T-helper 1 cell treated with Interleukin-12 subunit alpha and Interleukin-12 subunit beta and Interleukin-4 antibody, amounts not matched to agents 30 μg/mL and 1 μg/mL, for 36 hours (primary cell): ENCODE results near the gene AFF2.

Source experiments
- H3K27ac Mint-ChIP-seq: one replicate; pipeline ENCODE4 v1.8.0; 2021; ENCODE audit warnings: mild to moderate bottlenecking, mixed read lengths
- H3K27me3 Mint-ChIP-seq: one replicate; pipeline ENCODE4 v1.8.0; 2021; ENCODE audit warnings: low read depth, mixed read lengths
- H3K36me3 Mint-ChIP-seq: one replicate; pipeline ENCODE4 v1.8.0; 2021; ENCODE audit warnings: low read depth, mixed read lengths
- H3K4me1 Mint-ChIP-seq: one replicate; pipeline ENCODE4 v1.8.0; 2021; ENCODE audit warnings: low read depth, mixed read lengths
- H3K4me3 Mint-ChIP-seq: one replicate; pipeline ENCODE4 v1.8.0; 2021; ENCODE audit warnings: mild to moderate bottlenecking, moderate library complexity, mixed read lengths
- H3K9me3 Mint-ChIP-seq: one replicate; pipeline ENCODE4 v1.8.0; 2021; ENCODE audit warnings: mixed read lengths

The AFF2 gene

DNA sequence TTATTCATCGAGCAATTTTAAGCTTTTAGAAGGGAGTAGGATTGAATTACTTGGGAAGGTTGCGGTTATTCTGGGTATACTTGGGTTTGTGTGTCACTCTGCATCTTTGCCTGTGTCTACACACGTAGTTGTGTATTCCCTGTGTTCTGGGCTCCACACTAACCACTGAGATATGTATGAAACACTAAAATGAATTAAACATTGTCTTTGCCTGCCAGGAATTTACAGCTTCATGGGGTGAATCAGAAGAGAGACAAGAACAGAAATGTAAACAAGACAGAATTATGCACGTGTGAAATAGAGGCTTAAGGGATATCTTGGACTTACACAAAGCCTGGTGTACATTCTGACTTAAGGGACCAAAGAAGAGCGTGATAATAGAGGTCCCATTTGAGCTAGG is 228.5 kb downstream of the AFF2 start:
- H3K9me3 Mint-ChIP-seq: no peaks in the 10 kb centered on the region
- H3K27ac Mint-ChIP-seq: no peak overlapping the region
- no peaks in the 10 kb centered on the region for H3K27me3 Mint-ChIP-seq
- no peaks in the 10 kb centered on the region for H3K36me3 Mint-ChIP-seq
- no peak overlapping the region for H3K4me3 Mint-ChIP-seq
- H3K4me1 Mint-ChIP-seq: no peaks in the 10 kb centered on the region

DNA sequence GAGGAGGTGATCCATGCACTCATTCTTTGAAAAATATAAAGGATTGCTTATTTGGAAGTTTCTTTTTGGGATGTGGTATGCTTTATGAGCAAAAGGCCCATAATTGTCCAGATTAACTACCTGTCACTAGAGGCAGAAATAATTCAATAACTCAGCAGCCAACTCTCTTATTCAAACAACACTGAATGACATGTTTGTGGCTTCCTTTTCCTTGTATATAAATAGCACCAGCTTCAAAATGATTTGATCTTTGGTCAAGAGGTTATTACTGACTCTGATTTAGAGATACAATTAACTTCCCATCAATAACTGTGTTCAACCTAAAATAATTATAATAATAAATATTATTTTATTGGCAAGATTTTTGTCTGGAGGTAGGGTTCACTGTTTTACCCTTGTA is 232.3 kb downstream of the AFF2 start:
- Mint-ChIP-seq H3K9me3 (no peaks in the 10 kb centered on the region), H3K36me3 (no peaks in the 10 kb centered on the region), H3K4me3 (no peak overlapping the region), H3K4me1 (no peaks in the 10 kb centered on the region), H3K27me3 (no peaks in the 10 kb centered on the region), H3K27ac (no peak overlapping the region)

DNA sequence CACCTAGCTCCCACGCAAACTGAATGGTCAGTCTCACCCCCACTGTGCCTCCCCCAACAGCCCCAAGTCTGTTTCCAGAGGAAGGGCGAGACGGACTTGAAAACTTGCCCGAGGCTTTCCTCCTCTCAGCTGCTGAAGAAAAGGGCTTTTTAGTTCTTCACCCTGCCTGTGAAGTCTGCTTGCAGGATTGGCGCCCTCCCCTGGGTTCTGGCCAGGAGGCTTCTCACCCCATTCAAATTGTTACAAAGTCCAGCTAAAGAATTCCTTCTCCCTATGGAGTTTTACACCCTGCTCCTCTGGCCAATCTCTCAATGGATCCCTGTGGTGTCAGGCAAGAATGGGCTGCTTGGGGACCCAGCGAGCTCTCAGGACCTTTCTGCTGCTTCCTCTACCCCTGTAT is 241.0 kb downstream of the AFF2 start:
- Mint-ChIP-seq H3K9me3 (peaks cover 4% of the 10 kb centered on the region), H3K36me3 (no peaks in the 10 kb centered on the region), H3K27me3 (no peaks in the 10 kb centered on the region), H3K4me3 (no peak overlapping the region), H3K27ac (no peak overlapping the region), H3K4me1 (peaks cover 5% of the 10 kb centered on the region)

DNA sequence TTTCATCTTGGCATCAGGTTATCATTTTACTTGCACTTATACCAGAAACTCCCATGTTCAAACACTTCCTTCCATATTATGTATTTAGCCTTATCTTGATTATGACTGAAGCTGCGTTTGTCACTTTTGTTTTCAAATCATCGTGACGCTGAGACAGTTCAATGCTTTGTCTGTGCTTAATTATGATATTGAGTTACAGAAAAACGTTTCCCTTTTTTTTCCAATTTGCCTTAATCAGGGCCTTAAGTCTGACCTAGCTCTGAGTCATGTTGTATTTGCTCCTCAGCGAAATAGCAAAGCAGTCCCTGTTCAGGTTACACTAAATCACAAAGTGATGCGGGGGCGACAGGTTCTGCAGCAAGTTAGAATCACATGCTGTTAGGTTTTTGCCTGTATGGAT is 254.7 kb downstream of the AFF2 start:
- Mint-ChIP-seq H3K9me3 (no peaks in the 10 kb centered on the region), H3K27ac (no peak overlapping the region), H3K4me1 (no peaks in the 10 kb centered on the region), H3K36me3 (no peaks in the 10 kb centered on the region), H3K4me3 (no peak overlapping the region), H3K27me3 (no peaks in the 10 kb centered on the region)

DNA sequence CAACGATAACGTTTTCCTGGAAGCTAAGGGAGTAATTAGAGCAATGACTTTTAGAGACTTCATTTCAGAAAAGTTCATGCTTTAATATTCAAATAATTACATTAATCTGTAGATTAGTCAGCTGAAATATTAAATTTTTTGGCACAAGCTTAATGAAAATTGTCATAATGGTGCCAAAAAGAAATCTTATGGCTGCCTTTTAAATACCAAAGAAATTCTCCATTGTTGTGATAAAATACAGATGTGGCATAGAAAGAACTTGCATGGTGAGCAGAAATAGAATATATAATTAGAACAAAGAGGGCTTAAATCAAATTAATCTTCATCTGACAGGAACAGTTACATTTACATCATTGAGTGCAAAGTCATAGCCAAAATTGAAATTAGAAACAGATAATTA is 263.5 kb downstream of the AFF2 start:
- Mint-ChIP-seq H3K27ac (no peak overlapping the region), H3K27me3 (no peaks in the 10 kb centered on the region), H3K36me3 (no peaks in the 10 kb centered on the region), H3K9me3 (no peaks in the 10 kb centered on the region), H3K4me1 (no peaks in the 10 kb centered on the region), H3K4me3 (no peak overlapping the region)

DNA sequence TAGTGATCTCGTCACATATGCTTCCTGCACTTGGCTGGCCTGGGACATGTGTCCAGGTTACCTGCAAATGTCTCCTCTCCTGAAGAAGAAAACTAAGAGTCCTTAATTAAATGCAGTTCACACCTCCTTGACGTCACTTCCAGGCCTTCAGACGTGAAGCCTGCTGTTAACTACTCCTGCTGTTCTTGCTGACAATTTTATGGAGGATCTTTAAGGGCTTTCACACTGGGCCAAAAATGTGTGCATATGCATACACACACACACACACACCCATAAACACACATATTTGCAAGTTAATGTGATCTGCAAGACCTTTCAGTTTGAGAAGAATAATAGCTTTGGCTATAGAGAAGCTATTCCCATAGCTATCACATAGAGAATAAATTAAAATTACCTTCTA is 267.9 kb downstream of the AFF2 start:
- H3K36me3 Mint-ChIP-seq: no peaks in the 10 kb centered on the region
- no peaks in the 10 kb centered on the region for H3K9me3 Mint-ChIP-seq
- no peaks in the 10 kb centered on the region for H3K4me1 Mint-ChIP-seq
- H3K4me3 Mint-ChIP-seq: no peak overlapping the region
- no peaks in the 10 kb centered on the region for H3K27me3 Mint-ChIP-seq
- no peak overlapping the region for H3K27ac Mint-ChIP-seq

DNA sequence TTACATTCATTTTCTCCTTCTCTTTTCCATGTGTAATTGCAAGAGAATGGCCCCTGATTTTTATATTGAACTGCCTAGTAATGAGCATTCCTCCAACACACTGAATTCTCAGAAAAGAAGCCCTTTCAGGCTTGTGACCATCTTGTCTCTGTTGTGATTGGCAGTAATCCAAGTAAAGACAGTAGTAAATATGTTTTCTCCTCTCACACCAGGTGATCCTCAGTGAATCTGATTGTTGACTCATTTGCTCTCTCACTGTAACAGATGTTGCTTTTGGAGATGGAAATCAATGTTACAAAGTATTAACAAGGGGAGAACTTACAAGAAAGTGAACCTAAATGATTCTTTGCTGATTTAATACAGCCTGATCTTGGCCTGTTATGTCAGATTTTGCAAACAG is 271.0 kb downstream of the AFF2 start:
- Mint-ChIP-seq H3K27ac (no peak overlapping the region), H3K9me3 (no peaks in the 10 kb centered on the region), H3K4me3 (no peak overlapping the region), H3K36me3 (no peaks in the 10 kb centered on the region), H3K4me1 (no peaks in the 10 kb centered on the region), H3K27me3 (no peaks in the 10 kb centered on the region)

DNA sequence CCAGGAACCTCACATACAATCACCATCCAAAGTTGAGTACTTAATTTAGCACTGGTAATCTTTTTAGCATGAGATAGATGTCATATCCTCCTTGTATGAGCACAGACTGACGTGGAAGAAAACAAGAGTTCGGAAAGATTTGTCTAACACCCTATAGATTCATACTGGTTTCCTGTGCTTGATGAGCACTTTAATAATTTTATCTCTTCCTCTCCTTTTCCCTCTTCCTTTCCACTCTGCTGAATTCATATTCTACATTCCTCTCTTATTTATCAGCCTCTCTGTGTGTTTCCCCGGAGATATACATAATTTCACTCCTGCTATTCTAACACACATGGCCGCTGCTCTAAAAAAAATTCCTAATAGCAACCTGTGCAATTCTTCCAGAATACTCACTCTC is 273.9 kb downstream of the AFF2 start:
- no peak overlapping the region for H3K27ac Mint-ChIP-seq
- H3K27me3 Mint-ChIP-seq: no peaks in the 10 kb centered on the region
- H3K9me3 Mint-ChIP-seq: peaks cover 7% of the 10 kb centered on the region
- no peak overlapping the region for H3K4me3 Mint-ChIP-seq
- no peaks in the 10 kb centered on the region for H3K36me3 Mint-ChIP-seq
- H3K4me1 Mint-ChIP-seq: no peaks in the 10 kb centered on the region

DNA sequence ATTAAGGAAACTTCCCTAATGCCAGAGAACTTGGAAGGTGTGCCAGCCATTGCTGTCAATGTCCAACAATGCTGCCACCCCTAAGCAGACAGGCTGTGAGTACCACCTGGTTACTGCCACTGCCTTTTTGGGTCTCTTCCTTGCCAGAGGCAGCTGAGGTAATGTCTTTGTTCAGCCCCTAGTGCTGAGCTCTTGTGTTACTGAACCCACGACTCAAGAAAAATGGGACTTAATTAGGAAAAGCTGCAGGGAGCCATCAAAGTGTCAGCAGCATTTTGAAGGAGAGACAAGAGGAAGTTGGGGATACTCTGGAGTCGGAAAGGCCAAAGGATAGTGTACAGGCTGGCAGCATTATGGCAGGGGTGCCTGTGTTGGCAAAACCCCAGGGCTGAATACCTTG is 283.7 kb downstream of the AFF2 start:
- Mint-ChIP-seq H3K27me3 (no peaks in the 10 kb centered on the region), H3K27ac (no peak overlapping the region), H3K9me3 (peaks cover under 1% of the 10 kb centered on the region), H3K4me3 (no peak overlapping the region), H3K36me3 (no peaks in the 10 kb centered on the region), H3K4me1 (no peaks in the 10 kb centered on the region)

DNA sequence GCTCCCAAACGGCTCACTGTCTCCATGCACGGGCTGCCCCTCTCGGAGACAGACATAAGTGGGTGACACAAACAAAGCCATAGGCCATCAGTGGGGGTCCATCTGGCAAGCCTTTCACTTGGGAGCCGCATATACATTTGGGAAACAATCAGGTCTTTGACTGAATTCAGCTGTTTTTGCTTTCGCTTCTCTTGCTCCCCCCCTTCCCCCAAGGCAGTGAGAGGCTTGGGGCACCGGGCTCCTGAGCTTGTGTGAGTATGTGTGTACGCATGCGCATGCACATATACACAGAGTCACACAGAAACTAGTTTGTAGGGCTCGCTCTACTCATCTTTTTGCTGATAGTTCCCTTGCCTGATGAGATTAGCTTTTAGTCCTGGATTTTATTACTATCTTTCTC is 284.4 kb downstream of the AFF2 start:
- Mint-ChIP-seq H3K4me1 (no peaks in the 10 kb centered on the region), H3K27ac (no peak overlapping the region), H3K36me3 (no peaks in the 10 kb centered on the region), H3K9me3 (no peaks in the 10 kb centered on the region), H3K4me3 (no peak overlapping the region), H3K27me3 (no peaks in the 10 kb centered on the region)

DNA sequence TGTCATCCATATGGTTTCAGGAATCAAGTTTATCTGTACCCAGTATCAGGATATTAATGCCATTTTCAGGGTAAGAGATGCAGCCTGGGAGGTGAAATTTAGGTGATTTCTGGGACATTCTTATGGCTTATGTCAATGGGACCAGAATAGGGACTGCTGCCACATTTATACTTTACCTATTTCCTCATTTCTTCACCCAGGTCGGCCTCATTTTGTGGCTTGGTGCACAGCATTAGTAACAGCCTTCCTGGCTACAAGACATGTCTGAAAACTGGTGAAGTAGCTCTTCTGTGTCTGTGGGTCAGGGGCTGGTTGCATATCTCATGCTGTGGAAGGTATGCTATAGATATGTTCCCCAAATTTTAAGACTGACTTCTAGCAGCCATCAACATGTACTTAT is 284.8 kb downstream of the AFF2 start:
- Mint-ChIP-seq H3K27ac (no peak overlapping the region), H3K27me3 (no peaks in the 10 kb centered on the region), H3K4me3 (no peak overlapping the region), H3K9me3 (no peaks in the 10 kb centered on the region), H3K36me3 (no peaks in the 10 kb centered on the region), H3K4me1 (no peaks in the 10 kb centered on the region)

DNA sequence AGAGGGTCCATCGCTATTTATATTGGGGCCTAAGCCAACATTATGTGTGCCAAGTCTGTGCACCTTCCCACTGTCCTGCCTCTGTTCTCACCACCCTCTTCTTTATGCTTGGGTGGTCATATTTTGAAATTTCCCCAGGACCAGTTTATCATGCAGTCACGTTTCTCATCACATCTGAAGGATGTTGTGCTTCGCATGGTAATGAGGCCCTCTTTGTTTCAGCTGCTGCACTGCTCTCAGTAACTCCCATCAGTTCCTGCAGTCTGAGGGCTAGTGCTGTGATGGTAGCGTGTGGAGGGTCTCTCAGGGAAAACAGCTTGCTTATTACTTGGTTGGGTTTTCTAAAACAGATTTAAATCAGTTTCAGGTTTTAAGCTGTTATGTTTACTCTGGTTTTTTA is 288.0 kb downstream of the AFF2 start:
- H3K4me3 Mint-ChIP-seq: no peak overlapping the region
- H3K9me3 Mint-ChIP-seq: no peaks in the 10 kb centered on the region
- no peaks in the 10 kb centered on the region for H3K27me3 Mint-ChIP-seq
- no peaks in the 10 kb centered on the region for H3K4me1 Mint-ChIP-seq
- no peak overlapping the region for H3K27ac Mint-ChIP-seq
- H3K36me3 Mint-ChIP-seq: no peaks in the 10 kb centered on the region

DNA sequence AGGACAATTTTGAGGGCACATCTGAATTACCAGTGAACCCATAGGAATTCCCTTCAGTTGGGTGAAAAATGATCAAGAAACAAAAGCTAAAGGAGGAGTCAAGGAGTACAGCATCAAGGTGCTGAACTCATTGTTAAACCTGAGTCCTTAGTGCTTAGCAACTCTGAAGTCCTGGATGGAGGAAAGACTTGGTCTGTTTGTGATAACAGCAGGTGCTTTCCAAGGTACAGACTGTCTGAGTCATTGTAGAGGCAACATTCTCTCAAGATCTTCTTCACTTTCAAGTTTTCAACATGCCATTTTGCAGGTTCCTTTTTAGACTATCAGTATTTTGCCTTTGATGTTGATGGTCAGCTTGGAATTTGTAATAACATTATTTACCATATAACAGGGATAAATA is 293.9 kb downstream of the AFF2 start:
- no peaks in the 10 kb centered on the region for H3K4me1 Mint-ChIP-seq
- no peaks in the 10 kb centered on the region for H3K9me3 Mint-ChIP-seq
- H3K4me3 Mint-ChIP-seq: no peak overlapping the region
- no peak overlapping the region for H3K27ac Mint-ChIP-seq
- no peaks in the 10 kb centered on the region for H3K27me3 Mint-ChIP-seq
- H3K36me3 Mint-ChIP-seq: no peaks in the 10 kb centered on the region

DNA sequence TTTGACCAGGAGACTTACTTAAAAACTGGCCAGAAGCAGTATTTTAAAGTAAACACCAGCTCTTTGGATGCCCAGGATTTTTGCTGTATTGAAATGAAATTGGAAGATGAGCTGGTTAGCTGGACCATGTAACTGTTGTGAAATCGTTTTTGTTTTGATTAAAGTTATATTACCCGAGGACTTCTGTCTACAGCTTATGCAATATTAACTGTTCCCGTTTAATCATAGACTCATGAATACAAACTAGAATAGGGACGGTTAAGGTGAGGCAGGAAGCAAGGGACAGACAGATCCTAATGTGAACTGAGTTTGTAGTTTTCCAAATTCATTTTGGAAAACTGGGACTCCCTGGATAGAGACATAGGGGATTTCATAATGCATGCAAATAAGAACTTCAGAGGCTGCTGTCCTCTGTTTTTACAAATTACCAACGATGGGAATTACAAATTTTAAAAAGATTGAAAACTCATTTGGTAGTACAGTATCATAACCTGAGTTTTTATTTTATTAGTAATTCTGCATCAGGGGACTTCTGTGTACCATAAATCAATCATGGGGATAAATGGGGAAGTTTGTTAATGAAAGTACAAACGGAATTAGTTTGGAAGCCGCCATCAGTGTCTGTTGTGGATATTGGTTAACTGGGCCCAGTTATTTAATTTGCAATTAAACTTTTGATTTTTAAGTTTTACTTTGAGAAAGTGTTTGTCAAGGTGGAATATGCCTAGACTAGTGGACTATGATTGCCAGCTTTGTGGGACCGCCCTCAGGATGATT is 304.4 kb downstream of the AFF2 start:
- Mint-ChIP-seq H3K4me3 (no peak overlapping the region), H3K36me3 (no peaks in the 10 kb centered on the region), H3K27ac (no peak overlapping the region), H3K4me1 (no peaks in the 10 kb centered on the region), H3K9me3 (no peaks in the 10 kb centered on the region), H3K27me3 (no peaks in the 10 kb centered on the region)

DNA sequence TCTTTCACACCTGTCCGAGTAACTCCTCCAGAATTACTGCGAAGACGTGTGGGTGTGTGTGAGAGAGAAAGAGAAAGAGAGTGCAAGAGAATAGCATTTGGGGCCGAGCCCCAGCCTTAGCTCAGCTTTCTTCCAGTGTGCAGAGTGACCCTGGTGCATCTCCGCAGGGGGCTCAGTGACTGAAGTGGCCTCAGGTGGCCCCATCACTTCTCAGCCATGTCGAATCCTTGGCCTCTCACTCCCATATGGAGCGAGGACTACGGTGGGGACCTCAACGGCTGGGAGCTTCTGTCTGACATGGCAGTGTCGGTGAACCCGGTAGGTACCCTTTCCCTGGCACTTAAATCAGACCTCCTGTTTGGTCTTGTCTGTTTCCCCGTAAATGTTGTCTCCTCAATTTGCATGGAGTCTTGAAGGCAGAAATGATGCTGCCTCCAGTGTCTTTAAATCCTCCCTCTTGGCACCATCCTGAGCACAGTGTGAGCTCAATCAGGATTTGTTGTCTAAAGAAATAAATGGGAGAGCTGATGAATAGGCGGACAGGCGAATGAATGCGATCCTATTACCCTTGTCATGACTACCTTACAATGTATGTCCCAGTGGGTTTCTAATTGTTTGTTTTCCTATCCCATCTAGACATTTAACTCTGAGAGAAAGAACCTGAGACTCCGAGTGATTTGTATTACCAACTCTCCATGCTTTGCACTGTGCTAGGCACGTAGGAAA is 305.9 kb downstream of the AFF2 start:
- H3K27ac Mint-ChIP-seq: no peak overlapping the region
- no peaks in the 10 kb centered on the region for H3K4me1 Mint-ChIP-seq
- H3K9me3 Mint-ChIP-seq: no peaks in the 10 kb centered on the region
- no peak overlapping the region for H3K4me3 Mint-ChIP-seq
- no peaks in the 10 kb centered on the region for H3K36me3 Mint-ChIP-seq
- H3K27me3 Mint-ChIP-seq: no peaks in the 10 kb centered on the region
